AG04450 (cell line): ENCODE data around the gene MMP23B. TPM values are rescaled to one million over a fixed set of nuclear protein-coding genes. Genes with fewer than 3 reads are reported as not detected.
"Not testable (repeated sequence)": the region's sequence is repeated elsewhere in the genome, so short reads cannot be mapped to it uniquely, and the experiment has no call there.

ENCODE experiments used
- CTCF ChIA-PET: fragments of 300-600, 350-600 bp; formaldehyde crosslinking; extraction: SDS; loops from one replicate; lab custom pipeline; 2022; ENCODE audit warnings: antibody characterized with exemption, inconsistent platforms; lab: Charles Lee
- POLR2A ChIA-PET: fragments of 350-600 bp; formaldehyde crosslinking; extraction: SDS; loops from one replicate; lab custom pipeline; 2021; ENCODE audit warnings: antibody characterized with exemption, inconsistent platforms; lab: Yijun Ruan, JAX
- DNase-seq: peaks from one replicate; pipeline ENCODE4 v3.0.0-alpha.2; 2011; ENCODE audit warnings: low read depth, low spot score
- H3K27ac ChIP-seq: one replicate; pipeline ENCODE4 v1.5.1; 2012; ENCODE audit warnings: low read depth, low read length, control low read depth
- H3K27me3 ChIP-seq: one replicate; pipeline ENCODE4 v1.6.0; 2012; ENCODE audit warnings: low read length; ENCODE audit not compliant: control insufficient read depth, insufficient read depth
- H3K4me3 ChIP-seq: 2 replicates; pipeline ENCODE4 v1.5.1; 2011; ENCODE audit warnings: mild to moderate bottlenecking, low read depth, low read length, control low read depth
- H3K9me3 ChIP-seq: 2 replicates; pipeline ENCODE4 v1.5.1; 2012; ENCODE audit warnings: low read length; ENCODE audit not compliant: control insufficient read depth, insufficient read depth
- polyA plus RNA-seq: library from polyadenylated mRNA; depleted of rRNA; stranded (reverse); fragments of >200 nt; gene quantifications from 2 replicates; pipeline ENCODE4 v1.2.3, GENCODE V29; 2011

MMP23B gene
- polyA plus RNA-seq, 1 experiment = 4.9 TPM

GRCh38 chr1:1636621-1637478 is 4.9 kb downstream of the MMP23B start:
- H3K4me3 ChIP-seq, H3K27me3 ChIP-seq, DNase-seq, H3K27ac ChIP-seq, POLR2A ChIA-PET, CTCF ChIA-PET, H3K9me3 ChIP-seq: not testable (repeated sequence)

- H3K9me3 ChIP-seq, H3K27ac ChIP-seq, CTCF ChIA-PET, DNase-seq, POLR2A ChIA-PET, H3K4me3 ChIP-seq, H3K27me3 ChIP-seq: not testable (repeated sequence)
Observed at GRCh38 chr1:1637479-1637875, 5.5 kb downstream of the MMP23B start.

DNA sequence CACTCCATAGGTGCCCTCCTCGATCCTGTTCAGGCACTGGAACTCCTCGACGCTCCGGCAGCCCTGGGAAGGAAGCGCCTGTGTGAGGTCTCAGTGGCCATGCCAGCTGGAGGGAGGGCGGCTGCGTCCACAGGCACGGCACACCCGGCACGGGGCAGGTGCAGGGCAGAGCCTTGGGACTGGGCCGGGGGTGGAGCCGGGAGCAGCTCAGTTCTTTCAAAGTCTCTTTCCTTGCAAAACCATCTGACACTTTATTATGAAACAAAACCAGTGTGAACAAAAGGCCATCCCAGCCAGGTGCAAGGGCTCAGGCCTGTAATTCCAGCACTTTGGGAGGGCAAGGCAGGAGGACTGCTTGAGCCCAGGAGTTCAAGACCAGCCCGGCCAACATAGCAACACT is 6.6 kb downstream of the MMP23B start:
- POLR2A ChIA-PET = not testable (repeated sequence)

DNA sequence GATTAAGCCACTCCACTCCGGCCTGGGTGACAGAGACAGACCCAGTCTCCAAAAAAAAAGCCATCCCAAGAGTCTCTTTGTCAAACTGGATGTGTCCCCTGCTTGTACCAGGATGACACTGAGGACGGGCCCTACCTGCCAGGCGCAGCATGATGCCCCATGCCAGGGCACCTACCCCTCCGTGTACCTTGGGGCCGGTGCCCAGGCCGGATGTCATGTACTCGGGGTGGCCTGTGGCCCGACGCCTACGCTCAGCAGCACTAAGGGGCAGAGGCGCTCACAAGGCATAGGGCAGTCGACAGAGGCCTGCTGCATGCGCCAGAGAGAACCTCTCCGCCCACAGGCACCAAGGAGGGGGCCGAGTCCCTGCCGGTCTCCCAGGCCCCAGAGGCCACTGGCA is 7.4 kb downstream of the MMP23B start:
- POLR2A ChIA-PET, H3K27me3 ChIP-seq, H3K27ac ChIP-seq, CTCF ChIA-PET, H3K4me3 ChIP-seq, H3K9me3 ChIP-seq, DNase-seq: not testable (repeated sequence)

More for the DNA sequence above, 6.6 kb downstream of the MMP23B start:
- H3K4me3 ChIP-seq, H3K27me3 ChIP-seq, H3K27ac ChIP-seq, CTCF ChIA-PET, H3K9me3 ChIP-seq, DNase-seq: not testable (repeated sequence)

GRCh38 chr1:1640081-1640480 is 8.1 kb downstream of the MMP23B start:
- H3K9me3 ChIP-seq, H3K27me3 ChIP-seq, H3K4me3 ChIP-seq, H3K27ac ChIP-seq, POLR2A ChIA-PET, CTCF ChIA-PET, DNase-seq: not testable (repeated sequence)

GRCh38 chr1:1640711-1641461 is 8.9 kb downstream of the MMP23B start:
- H3K4me3 ChIP-seq, H3K27ac ChIP-seq, POLR2A ChIA-PET, DNase-seq, H3K9me3 ChIP-seq, H3K27me3 ChIP-seq, CTCF ChIA-PET: not testable (repeated sequence)

DNA sequence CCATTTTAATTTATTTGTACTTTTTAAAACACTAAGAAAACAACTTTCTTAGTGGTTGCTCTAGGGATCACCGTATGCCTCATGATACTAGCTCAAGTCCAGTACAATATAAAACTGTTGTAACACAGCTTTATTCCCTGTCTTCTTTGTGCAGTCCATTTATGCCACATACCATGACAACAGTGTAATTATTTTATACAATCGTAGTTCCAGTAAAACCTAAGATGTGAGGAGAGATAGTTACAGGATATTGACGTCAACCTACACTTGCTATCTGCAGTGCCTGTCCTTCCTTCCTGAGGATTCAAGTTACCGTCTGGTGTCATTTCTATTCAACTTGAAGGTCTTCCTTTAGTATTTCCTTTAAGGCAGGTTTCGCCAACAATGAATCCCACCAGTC is 14.4 kb downstream of the MMP23B start:
- CTCF ChIA-PET, H3K9me3 ChIP-seq, H3K4me3 ChIP-seq, H3K27ac ChIP-seq, DNase-seq, POLR2A ChIA-PET, H3K27me3 ChIP-seq: not testable (repeated sequence)

DNA sequence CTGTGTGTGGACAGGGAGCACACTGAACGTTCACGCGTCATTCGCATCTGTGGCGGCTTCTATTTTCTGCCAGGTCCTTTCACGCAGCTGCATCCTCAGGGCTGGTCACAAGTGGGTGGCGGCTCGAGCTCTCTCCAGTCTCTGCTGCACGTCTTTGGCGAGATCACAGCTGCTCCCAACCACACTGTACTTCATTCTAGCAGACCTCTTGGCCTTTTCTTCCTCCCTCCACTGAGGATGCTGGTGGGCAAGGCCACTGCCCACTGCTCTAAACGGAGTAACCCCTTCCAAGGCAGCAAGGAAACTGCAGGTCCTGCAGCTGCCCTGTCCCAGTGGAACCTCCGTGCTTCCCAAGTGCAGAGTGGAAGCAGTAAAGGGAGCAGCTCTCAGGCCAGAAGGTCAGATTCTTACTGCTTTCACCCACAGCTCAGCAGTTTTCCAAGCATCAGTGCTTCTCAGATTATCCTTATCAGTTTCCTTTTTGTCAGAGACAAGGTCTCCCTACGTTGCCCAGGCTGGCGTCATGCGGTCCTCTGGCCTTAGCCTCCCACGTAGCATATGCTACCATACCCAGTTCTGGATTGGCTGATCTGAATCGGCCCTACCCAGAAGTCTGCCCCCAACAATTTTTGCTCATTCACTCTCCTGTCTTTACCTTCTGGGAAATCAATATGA is 15.7 kb downstream of the MMP23B start:
- CTCF ChIA-PET, H3K27me3 ChIP-seq: not testable (repeated sequence)

GRCh38 chr1:1648265-1648664 is 16.3 kb downstream of the MMP23B start:
- POLR2A ChIA-PET, CTCF ChIA-PET, H3K27me3 ChIP-seq, H3K9me3 ChIP-seq, DNase-seq, H3K4me3 ChIP-seq, H3K27ac ChIP-seq: not testable (repeated sequence)

More for the DNA sequence above, 15.7 kb downstream of the MMP23B start:
- DNase-seq, H3K4me3 ChIP-seq, H3K9me3 ChIP-seq, H3K27ac ChIP-seq, POLR2A ChIA-PET: not testable (repeated sequence)
